ENCODE results near the gene MCRIP1.

The MCRIP1 gene

GRCh38 chr17:81822996-81823819, 9.9 kb downstream of the MCRIP1 start:
- H3K4me3 Mint-ChIP-seq = no peak overlapping the region
- no peak overlapping the region for H3K27ac Mint-ChIP-seq
- no peak for DNase-seq

DNA sequence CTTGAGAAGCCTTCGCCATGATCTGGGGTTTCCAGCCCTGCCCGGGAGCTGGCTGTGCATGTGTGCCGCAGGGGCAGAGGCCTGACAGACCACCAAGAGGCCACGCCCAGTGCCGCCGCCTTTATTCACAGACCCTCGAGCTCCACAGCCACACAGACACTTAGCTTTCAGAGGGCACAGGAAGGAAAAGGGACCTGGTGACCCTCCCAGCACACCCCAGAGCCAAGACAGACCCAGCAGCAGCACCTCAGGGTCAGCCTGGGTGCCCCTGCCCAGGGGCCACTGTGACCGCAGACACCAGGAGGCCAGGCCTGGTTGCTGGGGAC, 10.8 kb downstream of the MCRIP1 start:
- Mint-ChIP-seq H3K27me3 (no peaks in the 10 kb centered on the region), H3K4me1 (ENCODE audit: low read depth) (peaks cover 6% of the 10 kb centered on the region), H3K4me3 (no peak overlapping the region), H3K36me3 (ENCODE audit: low read depth) (peaks cover 12% of the 10 kb centered on the region), H3K27ac (peak overlapping the region; percentile 81), H3K9me3 (no peaks in the 10 kb centered on the region)
- DNase-seq = no peak

More at GRCh38 chr17:81822996-81823819, 9.9 kb downstream of the MCRIP1 start:
- no peaks in the 10 kb centered on the region for H3K9me3 Mint-ChIP-seq
- peaks cover 12% of the 10 kb centered on the region for H3K36me3 Mint-ChIP-seq (ENCODE audit: low read depth)
- H3K4me1 Mint-ChIP-seq (ENCODE audit: low read depth) = peaks cover 7% of the 10 kb centered on the region
- H3K27me3 Mint-ChIP-seq = no peaks in the 10 kb centered on the region

DNA sequence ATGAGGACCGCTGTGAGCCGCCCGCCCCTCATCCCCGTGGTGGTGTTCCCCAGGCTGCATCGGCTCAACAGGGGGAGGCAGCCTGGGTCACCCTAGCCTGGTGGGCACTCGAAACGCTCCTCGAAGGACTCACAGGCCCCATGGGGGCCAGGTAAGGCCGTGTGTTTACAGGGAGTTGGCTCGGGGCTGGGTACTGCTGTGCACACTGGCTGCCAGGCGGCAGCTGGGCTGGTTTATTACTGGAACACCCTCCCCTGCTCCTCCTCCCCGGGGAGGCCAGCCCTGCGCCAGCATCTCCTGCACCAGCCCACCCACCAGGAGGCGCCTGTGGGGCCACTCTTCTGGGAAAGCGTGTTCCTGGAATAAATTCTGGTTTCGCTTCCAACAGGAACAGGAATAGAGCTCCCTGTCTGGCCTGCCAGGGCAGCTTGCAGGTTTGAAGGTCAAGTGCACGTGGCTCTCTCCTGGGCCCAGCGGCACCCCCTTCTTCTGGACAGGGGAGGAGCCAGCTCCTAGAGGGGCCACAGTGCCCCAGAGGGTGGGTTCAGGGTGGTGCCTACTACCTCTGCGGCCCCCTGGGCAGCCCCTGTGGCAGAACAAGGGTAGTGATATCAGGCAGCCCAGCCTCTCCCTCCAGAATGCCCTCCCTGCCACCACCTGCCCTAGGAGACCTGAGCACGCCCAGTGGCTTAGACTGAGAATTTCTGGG, 11.3 kb downstream of the MCRIP1 start:
- Mint-ChIP-seq H3K9me3 (no peaks in the 10 kb centered on the region), H3K27me3 (no peaks in the 10 kb centered on the region), H3K4me3 (no peak overlapping the region), H3K36me3 (ENCODE audit: low read depth) (peaks cover 12% of the 10 kb centered on the region), H3K27ac (peak overlapping the region; percentile 81), H3K4me1 (ENCODE audit: low read depth) (peaks cover 6% of the 10 kb centered on the region)
- no peak for DNase-seq

- Mint-ChIP-seq H3K9me3 (no peaks in the 10 kb centered on the region), H3K36me3 (ENCODE audit: low read depth) (peaks cover 11% of the 10 kb centered on the region), H3K4me3 (no peak overlapping the region), H3K4me1 (ENCODE audit: low read depth) (peaks cover 5% of the 10 kb centered on the region), H3K27ac (no peak overlapping the region), H3K27me3 (peaks cover 2% of the 10 kb centered on the region)
- DNase-seq = no peak
These were observed 11.9 kb downstream of the MCRIP1 start for GRCh38 chr17:81821147-81821546.

DNA sequence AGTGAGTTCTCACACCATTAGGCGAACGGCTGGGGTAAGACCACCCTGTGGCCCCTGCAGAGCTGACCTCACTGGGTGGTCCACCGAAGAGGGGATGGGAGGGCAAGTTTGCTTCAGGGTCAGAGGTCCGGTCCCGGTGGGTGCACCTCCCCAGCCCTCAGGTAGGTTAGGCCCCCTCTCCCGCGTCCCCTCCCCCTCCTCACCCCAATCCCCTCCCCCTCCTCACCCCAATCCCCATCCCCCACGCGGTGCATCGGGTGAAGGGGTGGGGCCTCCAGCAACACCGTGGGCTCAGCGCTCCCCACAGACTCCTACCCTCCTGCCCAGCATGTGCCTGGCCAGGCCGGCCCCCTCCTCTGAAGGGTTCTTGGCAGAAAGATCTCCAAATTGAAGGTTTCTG, 13.4 kb downstream of the MCRIP1 start:
- DNase-seq = no peak
- peaks cover 3% of the 10 kb centered on the region for H3K27me3 Mint-ChIP-seq
- no peak overlapping the region for H3K4me3 Mint-ChIP-seq
- no peak overlapping the region for H3K27ac Mint-ChIP-seq
- no peaks in the 10 kb centered on the region for H3K9me3 Mint-ChIP-seq
- peaks cover 2% of the 10 kb centered on the region for H3K4me1 Mint-ChIP-seq (ENCODE audit: low read depth)
- H3K36me3 Mint-ChIP-seq (ENCODE audit: low read depth) = peaks cover 10% of the 10 kb centered on the region

GRCh38 chr17:81817758-81818147, 15.3 kb downstream of the MCRIP1 start:
- Mint-ChIP-seq H3K9me3 (no peaks in the 10 kb centered on the region), H3K27me3 (peaks cover 3% of the 10 kb centered on the region), H3K4me3 (no peak overlapping the region), H3K27ac (no peak overlapping the region), H3K4me1 (ENCODE audit: low read depth) (peaks cover 2% of the 10 kb centered on the region), H3K36me3 (ENCODE audit: low read depth) (peaks cover 3% of the 10 kb centered on the region)
- DNase-seq = no peak

- Mint-ChIP-seq H3K9me3 (no peaks in the 10 kb centered on the region), H3K27me3 (peaks cover 3% of the 10 kb centered on the region), H3K27ac (no peak overlapping the region), H3K4me3 (no peak overlapping the region), H3K4me1 (ENCODE audit: low read depth) (no peaks in the 10 kb centered on the region), H3K36me3 (ENCODE audit: low read depth) (no peaks in the 10 kb centered on the region)
- no peak for DNase-seq
These were observed 17.5 kb downstream of the MCRIP1 start for GRCh38 chr17:81815646-81815986.

DNA sequence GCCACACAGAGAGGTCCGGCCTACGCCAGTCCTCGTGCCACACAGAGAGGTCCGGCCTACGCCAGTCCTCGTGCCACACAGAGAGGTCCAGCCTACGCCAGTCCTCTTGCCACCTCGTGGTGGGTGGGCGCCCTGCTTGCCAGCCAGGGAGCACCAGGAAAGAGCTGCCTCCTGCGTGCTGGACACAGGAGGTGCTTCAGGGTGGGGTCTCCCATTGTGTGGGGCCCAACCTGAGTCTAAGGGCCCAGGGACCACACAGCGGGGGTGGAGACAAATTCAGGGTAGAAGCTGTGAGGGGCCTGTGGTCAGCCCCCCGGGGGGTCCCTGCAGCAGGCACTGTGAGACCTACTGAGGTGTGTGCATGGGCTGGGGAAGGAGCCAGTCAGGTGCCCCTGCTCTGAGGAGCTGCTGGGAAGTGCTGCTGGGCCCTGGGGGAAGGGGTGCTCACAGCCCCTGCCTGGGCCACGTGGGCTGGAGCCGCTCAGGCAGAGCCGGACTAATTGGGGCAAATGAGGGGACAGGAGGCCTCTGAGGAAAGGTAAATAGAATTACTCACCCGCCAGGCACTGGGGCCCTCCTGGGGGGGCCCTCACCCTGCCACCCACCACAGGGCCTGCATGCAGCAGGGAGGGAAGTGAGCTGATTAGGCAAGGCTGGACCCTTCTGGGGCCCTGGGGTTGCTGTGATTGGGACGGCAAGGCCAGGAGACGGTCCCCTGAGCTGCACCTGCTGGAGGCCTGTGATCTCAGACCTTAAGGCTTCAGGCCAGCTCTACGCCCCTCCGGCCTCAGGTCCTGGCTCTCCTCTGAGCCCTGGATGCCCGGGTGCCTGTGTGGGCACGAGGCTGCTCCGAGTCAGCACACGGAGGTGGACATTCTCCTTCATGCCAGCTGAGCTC, 18.1 kb downstream of the MCRIP1 start:
- H3K27ac Mint-ChIP-seq = no peak overlapping the region
- H3K4me1 Mint-ChIP-seq (ENCODE audit: low read depth) = no peaks in the 10 kb centered on the region
- no peaks in the 10 kb centered on the region for H3K9me3 Mint-ChIP-seq
- H3K36me3 Mint-ChIP-seq (ENCODE audit: low read depth) = no peaks in the 10 kb centered on the region
- H3K27me3 Mint-ChIP-seq = peaks cover 8% of the 10 kb centered on the region
- DNase-seq = no peak
- H3K4me3 Mint-ChIP-seq = no peak overlapping the region

GRCh38 chr17:81813861-81814683, 19.0 kb downstream of the MCRIP1 start:
- no peaks in the 10 kb centered on the region for H3K4me1 Mint-ChIP-seq (ENCODE audit: low read depth)
- H3K4me3 Mint-ChIP-seq = no peak overlapping the region
- no peaks in the 10 kb centered on the region for H3K9me3 Mint-ChIP-seq
- H3K27me3 Mint-ChIP-seq = peaks cover 16% of the 10 kb centered on the region
- no peak overlapping the region for H3K27ac Mint-ChIP-seq
- no peaks in the 10 kb centered on the region for H3K36me3 Mint-ChIP-seq (ENCODE audit: low read depth)
- DNase-seq = no peak

- no peak for DNase-seq
- Mint-ChIP-seq H3K27ac (no peak overlapping the region), H3K4me3 (no peak overlapping the region), H3K9me3 (no peaks in the 10 kb centered on the region), H3K27me3 (peaks cover 21% of the 10 kb centered on the region), H3K36me3 (ENCODE audit: low read depth) (no peaks in the 10 kb centered on the region), H3K4me1 (ENCODE audit: low read depth) (no peaks in the 10 kb centered on the region)
These were observed 19.8 kb downstream of the MCRIP1 start for GRCh38 chr17:81813371-81813684.

- no peaks in the 10 kb centered on the region for H3K9me3 Mint-ChIP-seq
- no peak overlapping the region for H3K27ac Mint-ChIP-seq
- H3K36me3 Mint-ChIP-seq (ENCODE audit: low read depth) = no peaks in the 10 kb centered on the region
- no peak for DNase-seq
- peaks cover 21% of the 10 kb centered on the region for H3K27me3 Mint-ChIP-seq
- H3K4me3 Mint-ChIP-seq = no peak overlapping the region
- H3K4me1 Mint-ChIP-seq (ENCODE audit: low read depth) = no peaks in the 10 kb centered on the region
These were observed 20.3 kb downstream of the MCRIP1 start for GRCh38 chr17:81812571-81813370.

GRCh38 chr17:81811705-81812570, 21.2 kb downstream of the MCRIP1 start:
- DNase-seq = no peak
- Mint-ChIP-seq H3K27ac (no peak overlapping the region), H3K4me1 (ENCODE audit: low read depth) (no peaks in the 10 kb centered on the region), H3K9me3 (no peaks in the 10 kb centered on the region), H3K27me3 (peaks cover 27% of the 10 kb centered on the region), H3K36me3 (ENCODE audit: low read depth) (no peaks in the 10 kb centered on the region), H3K4me3 (no peak overlapping the region)
